Activated CD4-positive, alpha-beta T cell treated with anti-CD3 and anti-CD28 coated beads for 4 hours (primary cell): Measurements from ENCODE around the gene ZNF879.

Source experiments
- DNase-seq, 2 donors: peaks; one replicate each; pipeline ENCODE4 v3.0.0-alpha.2; 2020

ZNF879 gene

GRCh38 chr5:179033004-179033580, 9.5 kb downstream of the ZNF879 start:
- DNase-seq: no peak

- no peak for DNase-seq
Observed at GRCh38 chr5:179044765-179045164, 21.2 kb downstream of the ZNF879 start.

- DNase-seq: no peak
Observed at GRCh38 chr5:179051784-179052183, 28.2 kb downstream of the ZNF879 start.

- no peak for DNase-seq
Observed at GRCh38 chr5:179054036-179054785, 30.6 kb downstream of the ZNF879 start.

- DNase-seq: no peak
Observed at GRCh38 chr5:179054876-179055275, 31.3 kb downstream of the ZNF879 start.

GRCh38 chr5:179055436-179055835, 31.8 kb downstream of the ZNF879 start:
- no peak for DNase-seq

- no peak for DNase-seq
Observed at GRCh38 chr5:179055841-179056240, 32.2 kb downstream of the ZNF879 start.

GRCh38 chr5:179060116-179061008, 36.8 kb downstream of the ZNF879 start, which contains the start of gene ZNF354C:
TSS of gene ZNF354C (plus strand) at chr5:179060373. CDS start at chr5:179062069, 1,696 bp downstream.
- peak; percentile 85 to 87 for DNase-seq

GRCh38 chr5:179061025-179061424, 37.4 kb downstream of the ZNF879 start:
- DNase-seq: no peak

GRCh38 chr5:179065703-179066102, 42.1 kb downstream of the ZNF879 start:
- no peak for DNase-seq

- no peak for DNase-seq
Observed at GRCh38 chr5:179079165-179079987, 55.8 kb downstream of the ZNF879 start.

GRCh38 chr5:179080724-179081123, 57.1 kb downstream of the ZNF879 start:
- DNase-seq: no peak
